NCI-H1105 (cell line): ENCODE results near the gene AMD1.
"Not testable (repeated sequence)": the region's sequence is repeated elsewhere in the genome, so short reads cannot be mapped to it uniquely, and the experiment has no call there.

Experiments used
- DNase-seq: peaks from one replicate; lab custom pipeline; 2025; lab: John Stamatoyannopoulos, UW

The AMD1 gene

DNA sequence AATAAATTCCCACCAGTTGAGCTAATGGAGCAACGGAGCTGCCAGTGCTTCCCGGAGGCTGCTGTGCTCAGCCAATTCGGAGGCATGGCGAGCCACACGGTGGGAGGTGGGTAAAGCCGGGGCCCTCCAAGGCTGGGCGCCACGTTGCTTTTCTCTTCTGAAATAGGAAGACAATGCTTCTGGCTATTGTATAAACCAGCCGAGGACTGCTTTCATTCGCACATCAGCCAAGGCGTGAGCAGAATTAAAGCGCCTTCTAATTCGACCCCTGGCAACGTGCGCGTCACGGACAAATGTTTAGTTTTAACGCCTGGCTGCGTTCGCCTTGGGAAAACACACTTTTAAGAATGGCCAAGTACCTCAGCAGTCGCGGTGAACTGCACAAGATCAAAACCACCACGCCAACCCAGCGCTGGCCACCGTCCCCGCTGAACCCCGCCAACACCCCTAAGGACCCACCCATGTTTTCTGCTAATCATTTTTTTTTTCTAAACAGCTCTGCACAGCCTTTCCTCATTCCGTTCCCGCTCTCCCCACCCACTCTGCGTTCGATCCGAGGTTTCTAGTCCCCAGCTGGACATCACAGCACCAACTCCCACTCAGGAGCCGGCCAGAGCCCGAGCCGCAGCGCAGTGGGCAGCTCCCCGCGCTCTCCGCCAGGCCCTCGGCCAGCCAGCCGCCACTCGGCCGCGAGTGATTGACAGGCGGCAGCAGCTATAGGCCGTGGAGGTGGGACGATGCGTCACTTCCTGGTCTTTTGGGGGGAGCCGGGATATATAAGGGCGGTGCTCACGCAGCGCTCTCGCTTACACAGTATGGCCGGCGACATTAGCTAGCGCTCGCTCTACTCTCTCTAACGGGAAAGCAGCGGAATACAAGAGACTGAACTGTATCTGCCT, at the start of gene AMD1:
TSS of gene AMD1 (plus strand) at position 805 of the 899 bp plus-strand sequence. CDS start 321 bp downstream, outside the sequence.
- DNase-seq = peak; percentile 98

DNA sequence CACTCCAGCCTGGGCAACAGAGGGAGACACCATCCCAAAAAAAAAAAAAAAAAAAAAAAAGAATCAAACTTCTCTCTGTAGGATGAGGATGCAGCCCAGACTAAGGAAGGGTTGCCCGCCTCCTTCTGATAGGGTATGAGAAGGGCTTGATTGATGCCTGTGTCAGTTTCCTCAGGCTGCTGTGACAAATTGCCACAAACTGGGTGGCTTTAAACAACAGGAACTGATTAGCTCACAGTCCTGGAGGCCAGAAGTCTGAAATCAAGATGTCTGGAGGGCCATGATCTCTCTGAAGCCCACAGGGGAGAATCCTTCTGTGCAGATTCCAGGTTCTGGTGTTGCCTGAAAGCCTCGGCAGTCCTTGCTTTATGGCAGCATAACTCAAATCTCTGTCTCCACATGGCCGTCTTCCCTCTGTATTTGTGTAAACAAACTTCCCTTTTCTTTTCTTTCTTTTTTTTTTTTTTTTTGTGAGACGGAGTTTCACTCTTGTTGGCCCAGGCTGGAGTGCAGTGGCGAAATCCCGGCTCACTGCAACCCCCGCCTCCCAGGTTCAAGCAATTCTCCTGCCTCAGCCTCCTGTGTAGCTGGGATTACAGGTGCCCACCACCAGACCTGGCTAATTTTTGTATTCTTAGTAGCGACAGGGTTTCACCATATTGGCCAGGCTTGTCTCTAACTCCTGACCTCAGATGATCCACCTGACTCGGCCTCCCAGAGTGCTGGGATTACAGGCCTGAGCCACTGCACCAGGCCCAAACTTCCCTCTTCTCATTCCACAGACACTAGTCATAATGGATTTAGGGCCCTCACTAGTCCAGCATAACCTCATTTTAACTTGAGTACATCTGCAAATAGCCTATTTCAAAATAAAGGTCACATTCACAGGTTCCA, 48.1 kb upstream of the AMD1 start:
- DNase-seq = no peak

- DNase-seq = no peak
Observed at GRCh38 chr6:110828396-110828795, 46.2 kb upstream of the AMD1 start.

DNA sequence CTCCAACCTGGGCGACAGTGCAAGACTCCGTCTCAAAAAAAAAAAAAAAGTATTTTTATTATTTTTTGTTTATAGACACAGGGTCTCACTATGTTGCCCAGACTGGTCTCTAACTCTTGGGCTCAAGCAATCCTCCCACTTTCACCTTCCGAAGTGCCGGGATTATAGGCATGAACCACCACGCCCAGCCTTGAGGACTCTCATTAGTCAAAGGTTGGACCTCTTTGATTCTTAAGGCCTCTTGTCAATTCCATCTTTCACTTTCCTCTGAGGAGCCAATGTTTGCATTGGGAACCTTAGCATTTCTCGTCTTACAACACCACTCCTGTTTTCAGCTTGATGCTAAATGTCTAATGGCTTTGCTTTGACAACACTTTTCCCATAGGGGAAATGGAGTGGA, 43.2 kb upstream of the AMD1 start:
- no peak for DNase-seq

DNA sequence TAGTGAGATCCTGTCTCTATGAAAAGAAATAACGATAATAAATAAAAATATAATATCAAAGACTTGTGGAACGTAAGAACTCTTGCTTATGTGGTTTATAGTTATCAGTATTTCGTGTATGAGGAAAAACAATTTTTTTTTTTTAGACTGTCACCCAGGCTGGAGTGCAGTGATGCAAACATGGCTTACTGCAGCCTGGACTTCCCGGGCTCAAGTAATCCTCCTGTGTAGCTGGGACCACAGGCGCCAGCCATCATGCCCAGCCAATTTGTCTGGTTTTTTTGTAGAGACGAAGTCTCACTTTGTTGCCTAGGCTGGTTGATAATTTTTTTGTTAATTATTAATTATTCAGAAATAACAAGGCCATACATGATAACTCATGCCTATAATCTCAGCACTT, 40.8 kb upstream of the AMD1 start:
- no peak for DNase-seq

GRCh38 chr6:110835751-110836150, 38.8 kb upstream of the AMD1 start:
- DNase-seq = not testable (repeated sequence)

DNA sequence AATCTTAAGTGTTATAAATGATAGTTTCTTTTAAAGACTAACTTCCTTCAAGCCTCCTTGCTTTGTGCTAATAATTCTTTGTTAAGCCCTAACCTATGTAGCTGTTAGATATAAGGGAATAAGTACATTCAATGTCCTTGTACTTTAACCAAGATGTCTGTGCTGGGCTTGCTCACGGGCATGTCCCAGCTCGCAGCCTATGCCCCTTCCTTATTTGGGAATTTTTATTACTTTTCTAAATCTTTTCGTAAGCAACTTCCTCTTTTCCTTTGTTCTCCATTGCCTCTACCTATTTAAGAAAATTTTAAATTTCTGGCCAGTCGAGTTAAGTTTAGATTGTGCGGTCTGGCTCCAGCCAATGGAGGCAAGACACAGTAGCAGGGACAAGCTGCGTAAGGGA, 33.3 kb upstream of the AMD1 start:
- DNase-seq = no peak

- DNase-seq = no peak
Observed at GRCh38 chr6:110849781-110850180, 24.8 kb upstream of the AMD1 start.

GRCh38 chr6:110852773-110853172, 21.8 kb upstream of the AMD1 start:
- DNase-seq = no peak

DNA sequence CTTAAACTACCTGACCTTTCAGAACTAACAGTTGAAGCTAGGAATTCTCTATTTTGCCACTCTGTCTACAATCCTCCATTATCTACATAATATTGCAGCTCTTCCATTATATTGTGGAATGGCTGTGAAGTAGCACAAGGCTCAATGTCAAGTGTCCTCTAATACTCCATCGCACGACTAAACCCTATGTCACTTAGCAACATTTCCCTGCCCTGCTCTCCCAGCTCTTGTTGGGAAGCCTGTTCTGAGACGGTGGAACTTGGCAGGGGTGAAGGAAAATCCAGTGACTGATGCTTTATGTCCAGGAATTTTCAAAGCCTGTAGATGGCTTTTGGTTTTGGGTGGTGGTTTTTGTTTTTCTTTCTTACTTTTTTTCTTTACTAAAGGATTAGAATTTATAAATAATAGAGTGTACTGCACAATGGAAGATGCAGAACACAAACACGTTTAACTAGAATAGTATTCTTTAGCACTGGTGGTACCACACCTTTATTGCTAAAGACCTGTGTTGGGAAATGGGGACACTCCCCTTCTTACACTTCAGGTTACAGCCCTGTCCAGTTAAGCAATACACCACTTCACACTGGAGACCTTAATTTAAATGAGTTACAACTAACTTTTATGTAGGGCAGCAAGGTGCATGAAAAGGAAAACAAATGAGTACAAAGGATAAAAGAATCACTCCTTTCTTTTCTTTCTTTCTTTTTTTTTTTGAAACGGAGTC, 20.7 kb upstream of the AMD1 start:
- no peak for DNase-seq

- DNase-seq = no peak
Observed at GRCh38 chr6:110856296-110856695, 18.3 kb upstream of the AMD1 start.

DNA sequence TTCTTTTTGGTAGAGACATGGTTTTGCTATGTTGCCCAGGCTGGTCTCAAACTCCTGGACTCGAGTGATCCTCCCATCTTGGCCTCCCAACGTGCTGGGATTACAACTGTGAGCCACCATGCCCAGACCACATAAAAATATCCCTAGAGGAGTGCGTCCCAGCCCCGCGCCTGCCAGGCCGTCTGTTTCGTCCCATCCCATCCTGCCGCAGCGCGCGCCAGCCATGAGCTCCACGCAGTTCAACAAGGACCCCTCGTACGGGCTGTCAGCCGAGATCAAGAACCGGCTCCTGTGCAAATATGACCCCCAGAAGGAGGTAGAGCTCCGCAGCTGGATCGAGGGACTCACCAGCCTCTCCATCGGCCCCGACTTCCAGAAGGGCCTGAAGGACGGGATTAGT, 16.6 kb upstream of the AMD1 start:
- DNase-seq = no peak

GRCh38 chr6:110858562-110859214, 15.9 kb upstream of the AMD1 start:
- no peak for DNase-seq

DNA sequence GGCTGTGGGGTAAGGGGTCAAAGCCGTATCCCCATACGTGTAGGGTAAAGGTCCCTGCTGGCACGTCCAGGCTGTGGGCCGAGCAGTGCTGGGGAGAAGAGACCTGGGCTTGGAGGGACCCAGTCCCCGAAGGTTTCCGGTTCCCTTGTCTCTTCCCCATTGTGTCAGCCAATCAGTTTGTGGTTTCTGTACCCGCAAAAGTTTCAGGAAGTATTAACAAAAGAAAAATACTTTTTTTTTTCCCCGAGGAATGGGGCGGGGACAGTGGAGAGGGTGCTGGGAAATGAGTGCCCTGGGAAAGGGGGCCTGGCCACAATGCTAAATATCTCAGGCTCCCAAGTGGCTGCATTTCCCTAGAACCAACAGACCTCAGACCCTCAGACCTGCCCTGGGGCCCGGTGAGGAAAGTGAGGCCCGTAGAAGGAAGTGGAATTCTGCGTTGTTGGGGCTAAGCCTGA, 15.2 kb upstream of the AMD1 start:
- no peak for DNase-seq

DNA sequence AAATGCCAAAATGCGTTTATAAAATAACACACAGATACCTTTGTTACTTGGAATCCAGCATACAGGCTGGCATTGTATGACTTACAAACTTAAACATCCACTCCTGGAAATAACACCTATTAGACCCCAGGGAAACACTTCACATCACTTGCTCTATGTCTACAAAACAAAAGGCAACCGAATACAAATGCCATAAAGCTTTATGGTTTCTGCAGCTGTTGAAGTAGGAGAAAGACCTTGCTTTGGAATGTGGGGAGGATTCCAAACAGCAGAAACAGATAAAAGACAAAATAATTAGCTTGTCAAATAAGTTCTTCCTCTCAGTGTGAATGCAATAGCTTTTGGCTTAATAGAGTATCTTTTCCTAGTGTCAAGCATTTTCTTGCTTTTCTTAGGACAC, 9.8 kb upstream of the AMD1 start:
- DNase-seq = no peak

GRCh38 chr6:110874880-110875547, 429 bp downstream of the AMD1 start:
- DNase-seq = peak; percentile 54

DNA sequence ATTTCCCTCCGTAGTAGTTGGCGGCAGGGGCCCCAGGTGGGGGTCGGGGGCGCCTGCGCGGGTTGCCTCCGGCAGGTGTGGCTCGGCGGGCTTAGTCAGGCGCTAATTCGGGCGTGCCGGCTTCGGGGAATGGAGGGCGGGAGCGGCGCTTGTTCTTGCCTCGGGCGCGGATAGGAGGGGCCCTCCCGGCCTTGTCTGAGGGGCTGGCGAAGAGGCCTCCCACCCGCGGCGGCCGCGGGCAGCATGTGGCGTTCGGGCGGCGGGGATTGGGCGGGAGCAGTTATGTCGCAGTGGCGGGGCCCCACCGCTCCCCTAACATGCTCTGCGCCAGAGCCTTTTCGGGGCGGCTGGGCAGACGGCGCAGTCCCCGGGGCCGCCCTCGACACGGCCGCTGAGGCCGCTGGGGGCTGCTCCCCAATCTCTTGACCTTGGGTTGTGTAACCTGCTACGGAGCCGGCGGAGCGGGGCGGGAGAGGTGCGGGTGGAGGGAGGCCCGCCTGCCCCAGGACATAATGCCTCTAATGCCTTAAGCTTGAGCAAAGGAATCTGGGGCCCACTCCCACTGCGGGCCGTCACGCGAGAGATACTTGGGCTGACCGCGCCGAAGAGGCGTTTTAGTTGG, 1.1 kb downstream of the AMD1 start:
- DNase-seq = peak; percentile 69

- DNase-seq = peak; percentile 81
Observed at GRCh38 chr6:110876170-110876773, 1.7 kb downstream of the AMD1 start.

- DNase-seq = no peak
Observed at GRCh38 chr6:110876806-110877564, 2.4 kb downstream of the AMD1 start.
